ENCODE measurements around the gene CAMP. TPM values are rescaled to one million over a fixed set of nuclear protein-coding genes. Genes with fewer than 3 reads are reported as not detected.

Gene CAMP
- total and polyA plus RNA-seq, 3 experiments from 2014 or later: not detected

GRCh38 chr3:48244461-48244860 is 21.2 kb downstream of the CAMP start:
- Histone ChIP-seq H3K27me3 (ENCODE audit: insufficient read depth, low read length, poor library complexity, severe bottlenecking) (no peaks in the 10 kb centered on the region), H3K4me3 (ENCODE audit: low read length) (no peak overlapping the region), H3K4me1 (ENCODE audit: insufficient read depth, low read length) (peaks cover 20% of the 10 kb centered on the region), H3K36me3 (ENCODE audit: insufficient read depth, low read length) (no peaks in the 10 kb centered on the region), H3K27ac (ENCODE audit: low read depth, low read length) (no peak overlapping the region), H3K9me3 (ENCODE audit: low read length) (no peaks in the 10 kb centered on the region)
- CTCF ChIA-PET: no interaction called here
- Mint-ChIP-seq H3K27me3 (no peaks in the 10 kb centered on the region), H3K4me3 (no peak overlapping the region), H3K27ac (peak overlapping the region in 2 of 8 donors; percentile 31 to 37), H3K36me3 (peaks cover 0 to 32% (median 0%) of the 10 kb centered on the region in 3 donors), H3K4me1 (peaks cover 20 to 44% (median 27%) of the 10 kb centered on the region in 3 donors), H3K9me3 (no peaks in the 10 kb centered on the region)
- no peak for DNase-seq
- POLR2A ChIA-PET: interaction anchor here (0.6 kb wide), 1 partner anchor 25 kb away, joined by 3 read pairs; no protein-coding TSS in a partner anchor

GRCh38 chr3:48245136-48245535 is 21.8 kb downstream of the CAMP start:
- Histone ChIP-seq H3K4me1 (ENCODE audit: insufficient read depth, low read length) (peaks cover 20% of the 10 kb centered on the region), H3K9me3 (ENCODE audit: low read length) (no peaks in the 10 kb centered on the region), H3K27ac (ENCODE audit: low read depth, low read length) (no peak overlapping the region), H3K36me3 (ENCODE audit: insufficient read depth, low read length) (no peaks in the 10 kb centered on the region), H3K27me3 (ENCODE audit: insufficient read depth, low read length, poor library complexity, severe bottlenecking) (no peaks in the 10 kb centered on the region), H3K4me3 (ENCODE audit: low read length) (no peak overlapping the region)
- CTCF ChIA-PET: interaction anchor here (1.0 kb wide), 1 partner anchor 32 kb away, joined by 3 read pairs; no protein-coding TSS in a partner anchor
- H3K27ac Mint-ChIP-seq: peak overlapping the region in 2 of 8 donors; percentile 14 to 42
- H3K36me3 Mint-ChIP-seq: peaks cover 0 to 35% (median 0%) of the 10 kb centered on the region in 3 donors
- no peak for DNase-seq
- H3K27me3 Mint-ChIP-seq: no peaks in the 10 kb centered on the region
- POLR2A ChIA-PET: no interaction called here
- H3K4me3 Mint-ChIP-seq: peak overlapping the region in 1 of 7 donors; percentile 40
- no peaks in the 10 kb centered on the region for H3K9me3 Mint-ChIP-seq
- H3K4me1 Mint-ChIP-seq: peaks cover 20 to 44% (median 27%) of the 10 kb centered on the region in 3 donors

- CTCF ChIA-PET: no interaction called here
- no peak for DNase-seq
- no peak overlapping the region for H3K4me3 Mint-ChIP-seq
Measured at GRCh38 chr3:48247401-48247811, 24.1 kb downstream of the CAMP start.

GRCh38 chr3:48248095-48248850 is 25.0 kb downstream of the CAMP start:
- POLR2A ChIA-PET: no interaction called here

More at GRCh38 chr3:48247401-48247811, 24.1 kb downstream of the CAMP start:
- no peaks in the 10 kb centered on the region for H3K9me3 Mint-ChIP-seq
- peak overlapping the region in 5 of 8 donors; percentile 17 to 69 (median 33) for H3K27ac Mint-ChIP-seq
- H3K4me1 Mint-ChIP-seq: peaks cover 14 to 33% (median 18%) of the 10 kb centered on the region in 3 donors
- peaks cover 8% of the 10 kb centered on the region for H3K4me1 ChIP-seq (ENCODE audit: insufficient read depth, low read length)
- H3K27ac ChIP-seq (ENCODE audit: low read depth, low read length): no peak overlapping the region
- H3K9me3 ChIP-seq (ENCODE audit: low read length): no peaks in the 10 kb centered on the region
- H3K36me3 Mint-ChIP-seq: peaks cover 0 to 46% (median 4%) of the 10 kb centered on the region in 3 donors
- no peak overlapping the region for H3K4me3 ChIP-seq (ENCODE audit: low read length)
- no peaks in the 10 kb centered on the region for H3K27me3 ChIP-seq (ENCODE audit: insufficient read depth, low read length, poor library complexity, severe bottlenecking)
- H3K27me3 Mint-ChIP-seq: no peaks in the 10 kb centered on the region
- POLR2A ChIA-PET: no interaction called here
- H3K36me3 ChIP-seq (ENCODE audit: insufficient read depth, low read length): no peaks in the 10 kb centered on the region

GRCh38 chr3:48256557-48256956 is 33.3 kb downstream of the CAMP start:
- DNase-seq: no peak
- POLR2A ChIA-PET: no interaction called here
- Mint-ChIP-seq H3K27me3 (no peaks in the 10 kb centered on the region), H3K9me3 (peaks cover 0 to 4% (median 0%) of the 10 kb centered on the region in 5 donors), H3K4me3 (no peak overlapping the region), H3K36me3 (peaks cover 18 to 61% (median 22%) of the 10 kb centered on the region in 3 donors), H3K27ac (no peak overlapping the region), H3K4me1 (peaks cover 3 to 17% (median 7%) of the 10 kb centered on the region in 3 donors)
- peaks cover 11% of the 10 kb centered on the region for H3K36me3 ChIP-seq (ENCODE audit: insufficient read depth, low read length)
- no peaks in the 10 kb centered on the region for H3K27me3 ChIP-seq (ENCODE audit: insufficient read depth, low read length, poor library complexity, severe bottlenecking)
- CTCF ChIA-PET: no interaction called here
- H3K4me1 ChIP-seq (ENCODE audit: insufficient read depth, low read length): no peaks in the 10 kb centered on the region
- H3K27ac ChIP-seq (ENCODE audit: low read depth, low read length): no peak overlapping the region
- H3K4me3 ChIP-seq (ENCODE audit: low read length): no peak overlapping the region
- peaks cover 3% of the 10 kb centered on the region for H3K9me3 ChIP-seq (ENCODE audit: low read length)

More at GRCh38 chr3:48248095-48248850, 25.0 kb downstream of the CAMP start:
- Histone ChIP-seq H3K9me3 (ENCODE audit: low read length) (no peaks in the 10 kb centered on the region), H3K4me3 (ENCODE audit: low read length) (no peak overlapping the region), H3K27ac (ENCODE audit: low read depth, low read length) (no peak overlapping the region), H3K27me3 (ENCODE audit: insufficient read depth, low read length, poor library complexity, severe bottlenecking) (no peaks in the 10 kb centered on the region), H3K36me3 (ENCODE audit: insufficient read depth, low read length) (no peaks in the 10 kb centered on the region), H3K4me1 (ENCODE audit: insufficient read depth, low read length) (peaks cover 6% of the 10 kb centered on the region)
- no peak for DNase-seq
- Mint-ChIP-seq H3K36me3 (peaks cover 0 to 50% (median 4%) of the 10 kb centered on the region in 3 donors), H3K9me3 (no peaks in the 10 kb centered on the region), H3K4me3 (no peak overlapping the region), H3K4me1 (peaks cover 12 to 30% (median 18%) of the 10 kb centered on the region in 3 donors), H3K27me3 (no peaks in the 10 kb centered on the region), H3K27ac (peak overlapping the region in 1 of 8 donors; percentile 54)
- CTCF ChIA-PET: no interaction called here

- Histone ChIP-seq H3K9me3 (ENCODE audit: low read length) (peaks cover 3% of the 10 kb centered on the region), H3K27me3 (ENCODE audit: insufficient read depth, low read length, poor library complexity, severe bottlenecking) (no peaks in the 10 kb centered on the region), H3K4me3 (ENCODE audit: low read length) (no peak overlapping the region), H3K27ac (ENCODE audit: low read depth, low read length) (no peak overlapping the region), H3K36me3 (ENCODE audit: insufficient read depth, low read length) (peaks cover 15% of the 10 kb centered on the region), H3K4me1 (ENCODE audit: insufficient read depth, low read length) (no peaks in the 10 kb centered on the region)
- Mint-ChIP-seq H3K27me3 (no peaks in the 10 kb centered on the region), H3K4me1 (peaks cover 3 to 17% (median 7%) of the 10 kb centered on the region in 3 donors), H3K9me3 (peaks cover 0 to 4% (median 0%) of the 10 kb centered on the region in 5 donors), H3K27ac (peak overlapping the region in 1 of 8 donors; percentile 34), H3K4me3 (no peak overlapping the region), H3K36me3 (peaks cover 22 to 67% (median 25%) of the 10 kb centered on the region in 3 donors)
- DNase-seq: no peak
- POLR2A ChIA-PET: no interaction called here
- CTCF ChIA-PET: interaction anchor here (1.1 kb wide), 1 partner anchor 15 kb away, joined by 5 read pairs; no protein-coding TSS in a partner anchor
Measured at GRCh38 chr3:48258530-48258929, 35.2 kb downstream of the CAMP start.

- H3K27ac ChIP-seq (ENCODE audit: low read depth, low read length): no peak overlapping the region
- CTCF ChIA-PET: interaction anchor here (1.1 to 2.1 kb wide), 5 partner anchors 10 to 179 kb away, joined by 3 to 9 read pairs (median 4); partner anchors contain the start of genes ATRIP and NME6
- H3K27me3 ChIP-seq (ENCODE audit: insufficient read depth, low read length, poor library complexity, severe bottlenecking): no peaks in the 10 kb centered on the region
- no peak for DNase-seq
- Mint-ChIP-seq H3K9me3 (no peaks in the 10 kb centered on the region), H3K36me3 (peaks cover 0 to 32% (median 8%) of the 10 kb centered on the region in 3 donors), H3K4me3 (peak overlapping the region in 5 of 7 donors; percentile 23 to 82 (median 56)), H3K27ac (peak overlapping the region; percentile 62 to 96 (median 94)), H3K4me1 (peaks cover 25 to 29% (median 25%) of the 10 kb centered on the region in 3 donors), H3K27me3 (no peaks in the 10 kb centered on the region)
- POLR2A ChIA-PET: interaction anchor here (0.9 to 1.2 kb wide), 2 partner anchors 33 to 133 kb away, joined by 3 to 4 read pairs; no protein-coding TSS in a partner anchor
- H3K4me3 ChIP-seq (ENCODE audit: low read length): no peak overlapping the region
- H3K4me1 ChIP-seq (ENCODE audit: insufficient read depth, low read length): peaks cover 25% of the 10 kb centered on the region
- no peaks in the 10 kb centered on the region for H3K9me3 ChIP-seq (ENCODE audit: low read length)
- peaks cover 5% of the 10 kb centered on the region for H3K36me3 ChIP-seq (ENCODE audit: insufficient read depth, low read length)
Measured at GRCh38 chr3:48267782-48268181, 44.5 kb downstream of the CAMP start.
